ENCODE data around the gene ZNF576. TPM values are rescaled to one million over a fixed set of nuclear protein-coding genes. Genes with fewer than 3 reads are reported as not detected.
A peak's percentile ranks its signal among the peaks of the same experiment; 100 is the strongest.

ZNF576 gene
- total RNA-seq, 1 donor = 9.9 TPM

DNA sequence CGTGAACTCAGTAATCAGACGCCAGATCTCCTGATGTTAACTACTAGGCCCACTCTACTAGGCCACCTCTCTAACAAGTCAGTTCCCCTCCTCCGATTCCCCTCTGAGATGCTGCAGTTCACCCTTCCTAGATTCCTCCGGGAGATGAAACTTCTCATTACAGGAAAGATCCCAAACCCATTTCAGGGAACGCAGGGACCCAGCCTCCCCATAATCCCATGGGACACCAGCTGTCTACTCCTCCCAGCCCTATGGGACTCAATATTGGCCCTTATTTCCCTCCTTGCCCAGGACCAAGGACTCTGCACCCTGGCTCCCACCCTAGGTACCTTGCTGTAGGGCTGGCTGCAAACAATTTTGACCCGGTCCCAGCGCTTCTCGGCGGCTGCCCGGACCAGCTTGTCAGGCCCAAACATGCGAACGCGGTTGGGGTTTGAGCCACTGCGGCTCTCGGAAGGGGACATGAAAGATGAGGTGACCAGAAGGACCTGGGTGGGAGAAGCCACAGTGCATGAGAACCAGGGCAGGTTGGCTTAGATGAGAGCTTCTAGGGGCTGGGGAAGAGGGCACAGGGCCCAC is 42.0 kb upstream of the ZNF576 start:
- no peak for DNase-seq (ENCODE audit: low read depth)
- no peak for TF ChIP-seq CTCF (IDR thresholded peaks at IDR 0.05; ENCODE audit: insufficient read depth, low read depth, low read length)
- H3K4me3 ChIP-seq (ENCODE audit: low read depth, low read length) = no peak overlapping the region

GRCh38 chr19:43555185-43555770 is 41.1 kb upstream of the ZNF576 start:
- H3K4me3 ChIP-seq (ENCODE audit: low read depth, low read length) = no peak overlapping the region
- DNase-seq (ENCODE audit: low read depth) = peak; percentile 72
- peak; percentile 94 for TF ChIP-seq CTCF (IDR thresholded peaks at IDR 0.05; ENCODE audit: insufficient read depth, low read depth, low read length)

DNA sequence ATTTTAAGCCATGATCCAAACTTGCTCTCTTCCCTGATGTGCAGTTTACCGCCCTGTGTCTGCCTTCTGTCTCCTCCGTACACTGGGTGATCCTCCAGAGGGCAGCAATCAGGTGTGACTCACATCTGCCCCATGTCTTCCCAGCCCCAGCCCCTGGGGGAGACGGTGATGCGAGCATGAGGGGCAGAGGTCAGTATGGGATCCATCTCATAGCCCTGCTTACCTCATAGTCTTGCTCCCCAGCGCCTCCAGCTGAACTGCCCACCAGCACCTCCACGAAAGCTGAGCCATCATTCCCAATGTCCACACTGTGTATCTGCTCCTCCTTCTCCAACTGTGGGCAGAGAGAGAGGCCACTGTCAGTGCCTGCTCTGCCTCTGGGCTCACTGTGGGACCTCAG is 35.7 kb upstream of the ZNF576 start:
- no peak overlapping the region for H3K4me3 ChIP-seq (ENCODE audit: low read depth, low read length)
- peak; percentile 12 for DNase-seq (ENCODE audit: low read depth)
- TF ChIP-seq CTCF (IDR thresholded peaks at IDR 0.05; ENCODE audit: insufficient read depth, low read depth, low read length) = no peak

- H3K4me3 ChIP-seq (ENCODE audit: low read depth, low read length) = no peak overlapping the region
- DNase-seq (ENCODE audit: low read depth) = no peak
- no peak for TF ChIP-seq CTCF (IDR thresholded peaks at IDR 0.05; ENCODE audit: insufficient read depth, low read depth, low read length)
Observed at GRCh38 chr19:43561139-43561970, 35.0 kb upstream of the ZNF576 start.

- H3K4me3 ChIP-seq (ENCODE audit: low read depth, low read length) = no peak overlapping the region
- DNase-seq (ENCODE audit: low read depth) = no peak
- no peak for TF ChIP-seq CTCF (IDR thresholded peaks at IDR 0.05; ENCODE audit: insufficient read depth, low read depth, low read length)
Observed at GRCh38 chr19:43562226-43562697, 34.1 kb upstream of the ZNF576 start.

- H3K4me3 ChIP-seq (ENCODE audit: low read depth, low read length) = no peak overlapping the region
- peak; percentile 68 for DNase-seq (ENCODE audit: low read depth)
- TF ChIP-seq CTCF (IDR thresholded peaks at IDR 0.05; ENCODE audit: insufficient read depth, low read depth, low read length) = no peak
Observed at GRCh38 chr19:43562698-43563241, 33.6 kb upstream of the ZNF576 start.
